NCI-H1436 treated with DMSO at 0.1 percent for 48 hours (cell line): ENCODE measurements around the gene NOX1.

Source experiments
- DNase-seq: peaks from one replicate; lab custom pipeline; 2025; lab: John Stamatoyannopoulos, UW

NOX1 gene

GRCh38 chrX:100874325-100874724 lies at the start of gene NOX1:
Gene NOX1 (minus strand): TSS chrX:100874359. CDS start chrX:100874139, 220 bp downstream.
- DNase-seq: no peak

DNA sequence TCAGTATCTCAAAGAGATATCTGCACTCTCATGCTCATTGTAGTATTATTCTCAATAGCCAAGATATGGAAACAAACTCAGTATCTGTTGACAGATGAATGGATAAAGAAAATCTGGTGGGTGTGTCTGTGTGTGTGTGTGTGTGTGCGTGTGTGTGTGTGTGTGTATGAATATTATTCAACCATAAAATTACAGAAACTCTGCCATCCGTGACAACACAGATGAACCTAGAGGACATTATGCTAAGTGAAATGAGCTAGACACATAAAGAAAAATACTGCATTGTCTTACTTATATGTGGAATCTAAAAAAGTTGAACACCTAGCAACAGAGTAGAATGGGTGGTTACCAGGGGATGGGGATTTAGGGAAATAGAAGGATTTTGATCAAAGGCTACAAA lies 41.4 kb upstream of the NOX1 start:
- DNase-seq: no peak

GRCh38 chrX:100913111-100913510 lies 39.0 kb upstream of the NOX1 start:
- no peak for DNase-seq

- DNase-seq: no peak
These were observed 37.6 kb upstream of the NOX1 start for GRCh38 chrX:100911731-100912130.

DNA sequence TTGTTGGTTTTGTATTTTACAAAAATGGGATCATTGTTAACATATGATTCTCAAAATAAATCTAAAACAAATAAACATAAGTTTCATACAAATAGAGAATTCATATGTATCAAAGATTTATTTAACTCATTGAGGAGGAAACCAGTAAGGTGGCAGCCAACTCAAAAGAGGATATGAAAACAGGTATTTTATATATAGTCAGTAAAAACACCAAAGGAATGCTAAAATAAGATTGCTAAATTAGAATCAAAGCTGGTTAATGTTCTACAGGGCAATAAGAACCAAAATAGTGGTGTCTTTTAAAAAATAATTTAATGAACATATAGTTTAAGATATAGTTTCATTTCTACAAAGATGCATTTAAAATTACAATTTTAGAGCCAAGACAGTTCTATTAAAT lies 31.5 kb upstream of the NOX1 start:
- no peak for DNase-seq

DNA sequence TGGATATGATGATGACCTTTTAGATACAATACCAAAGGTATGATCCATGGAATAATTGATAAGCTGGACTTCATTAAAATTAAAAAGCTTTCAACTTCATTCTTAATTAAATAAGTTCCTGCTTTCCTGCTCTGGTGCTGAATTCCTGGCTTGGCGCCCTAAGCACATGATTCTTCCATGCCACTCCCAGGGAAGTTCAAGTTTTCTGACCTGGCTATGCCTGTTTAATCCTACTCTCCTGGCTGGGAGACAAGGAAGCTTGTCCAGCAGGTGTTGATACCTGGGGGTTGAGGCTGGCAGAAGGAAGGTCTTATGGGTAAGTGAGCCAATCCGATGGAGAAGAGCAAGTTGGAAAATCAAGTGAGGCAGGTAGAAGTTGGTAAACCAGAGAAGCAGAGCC lies 30.3 kb upstream of the NOX1 start:
- DNase-seq: no peak

DNA sequence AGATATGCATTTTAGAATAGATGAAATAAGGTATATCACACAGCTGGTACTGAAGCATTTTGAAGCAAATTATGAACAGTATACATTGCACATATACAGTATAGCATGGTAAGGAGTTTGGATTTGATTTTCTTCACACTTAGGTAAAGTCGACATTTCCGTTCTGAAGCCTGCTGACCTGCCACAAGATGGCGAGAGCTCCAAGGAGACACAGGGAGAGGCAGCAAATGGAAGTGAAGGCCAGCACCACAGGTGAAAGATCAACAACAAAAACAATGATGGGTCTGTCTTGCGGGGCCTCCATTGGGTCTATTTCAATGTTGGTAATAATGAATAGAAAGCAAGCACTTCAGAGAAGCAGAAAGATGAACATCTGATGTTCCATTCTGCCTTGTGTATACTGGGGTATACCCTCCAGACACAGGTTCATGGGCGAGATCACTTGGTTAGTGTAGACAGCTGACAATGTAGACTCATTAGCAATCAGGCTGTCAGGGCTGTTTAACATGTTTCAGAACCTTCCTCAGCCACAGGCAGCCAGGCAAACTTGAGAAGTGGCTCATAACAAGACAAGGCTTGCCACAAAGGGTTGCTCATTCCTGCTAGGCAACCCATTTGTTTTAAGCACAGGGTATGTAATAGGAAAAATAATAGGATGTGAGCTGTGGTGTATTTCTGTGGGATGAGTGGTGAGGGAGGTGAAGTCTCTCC lies 21.4 kb upstream of the NOX1 start:
- DNase-seq: no peak

- no peak for DNase-seq
These were observed 9.5 kb upstream of the NOX1 start for GRCh38 chrX:100883654-100884053.

DNA sequence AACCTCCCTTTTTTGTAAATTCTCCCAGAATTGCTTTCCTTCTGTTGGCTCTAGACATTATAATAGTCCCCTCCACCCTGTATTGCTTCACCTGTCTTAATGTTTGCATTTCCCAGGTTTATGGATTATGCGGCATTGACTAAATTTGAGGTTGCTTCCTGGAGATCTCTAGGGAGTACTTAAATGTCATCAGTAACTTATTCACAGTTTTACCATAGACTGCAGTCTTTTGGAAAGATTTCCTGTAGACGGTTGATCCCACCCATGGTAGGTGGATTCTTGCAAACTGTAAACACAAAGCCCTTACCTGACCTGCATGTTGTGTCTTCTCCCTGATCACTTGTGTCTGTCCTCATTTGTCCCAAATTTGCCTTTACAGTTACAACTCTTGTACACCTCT lies 6.2 kb upstream of the NOX1 start:
- peak; percentile 32 for DNase-seq

DNA sequence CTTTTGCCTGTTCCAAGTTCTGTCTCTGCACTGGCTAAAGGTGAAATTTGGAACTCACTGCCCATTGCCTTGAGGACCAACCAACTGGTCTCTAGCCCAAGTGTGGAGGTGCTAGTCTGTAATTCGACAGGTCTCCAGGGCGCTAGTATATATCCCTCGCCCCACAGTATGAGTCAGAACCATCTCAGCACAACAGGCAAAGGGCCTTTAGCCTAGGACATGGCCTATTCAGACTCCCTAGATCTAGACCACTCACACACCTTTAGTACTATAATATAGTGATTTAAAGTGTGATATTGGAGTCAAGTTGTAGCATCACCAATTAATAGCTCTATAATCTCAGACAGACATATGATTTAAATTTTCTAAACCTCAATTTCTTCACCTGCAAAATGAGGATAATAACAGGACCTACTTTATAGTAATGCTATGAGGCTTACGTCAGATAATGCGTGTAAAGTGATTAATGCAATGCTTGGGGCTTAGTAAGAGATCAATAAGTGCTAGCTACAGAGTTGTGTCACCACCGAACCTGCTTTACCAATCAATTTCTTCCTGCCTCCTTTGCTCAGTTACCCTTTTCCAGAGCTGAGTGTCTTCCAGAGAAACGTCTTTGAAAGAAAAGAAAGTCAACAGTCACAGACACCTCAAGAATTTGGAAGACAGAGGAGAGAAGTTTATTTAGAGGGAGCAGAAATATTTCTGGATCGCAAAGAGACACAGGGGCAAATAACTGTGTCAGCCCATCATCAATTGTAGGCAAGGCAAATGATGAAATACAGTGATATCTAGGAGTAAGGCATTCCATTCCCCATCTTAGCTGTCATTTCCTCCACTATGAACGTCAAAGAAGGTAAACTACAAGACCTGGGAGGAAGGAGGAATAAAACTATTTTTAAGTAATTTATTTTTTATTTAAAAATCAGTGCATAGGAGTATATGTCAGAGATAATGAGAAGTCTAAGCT lies 2.3 kb downstream of the NOX1 start:
- no peak for DNase-seq

DNA sequence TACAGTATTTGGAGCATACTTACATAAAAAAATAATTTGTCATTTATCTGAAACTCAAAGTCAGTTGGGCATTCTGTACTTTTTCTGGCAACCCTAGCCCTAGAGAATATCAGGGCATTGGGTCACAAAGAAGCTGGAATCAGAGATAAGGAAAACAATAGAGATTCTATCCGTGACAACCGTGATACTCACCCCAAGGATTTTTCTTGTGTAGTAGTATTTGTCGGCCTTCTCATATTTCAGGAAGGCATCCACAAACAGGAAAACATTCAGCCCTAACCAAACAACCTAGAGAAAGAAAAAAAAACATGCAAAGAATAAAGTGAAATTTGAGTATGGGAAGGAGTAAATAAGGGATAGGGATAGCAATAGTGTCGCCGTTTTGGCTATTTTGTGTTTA lies 3.6 kb downstream of the NOX1 start:
- DNase-seq: no peak

DNA sequence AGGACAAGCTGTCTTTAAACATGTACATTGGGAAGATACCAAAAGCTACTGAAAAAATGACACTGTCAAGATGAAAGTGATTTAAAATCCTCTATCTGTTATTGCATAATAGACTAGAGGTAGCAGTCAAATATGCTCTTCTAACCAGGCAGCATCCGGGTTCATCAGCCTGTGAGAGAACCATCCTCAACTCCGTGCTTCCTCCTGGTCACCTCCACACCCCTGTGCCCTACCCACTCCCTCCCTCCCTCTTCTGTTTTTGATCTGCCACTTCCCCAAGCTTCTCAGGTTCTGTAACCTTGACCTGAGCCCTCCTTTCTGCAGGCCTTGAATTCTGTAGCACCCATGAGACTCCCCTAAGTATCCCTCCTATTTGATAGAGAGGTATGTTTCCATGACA lies 5.9 kb downstream of the NOX1 start:
- DNase-seq: no peak

DNA sequence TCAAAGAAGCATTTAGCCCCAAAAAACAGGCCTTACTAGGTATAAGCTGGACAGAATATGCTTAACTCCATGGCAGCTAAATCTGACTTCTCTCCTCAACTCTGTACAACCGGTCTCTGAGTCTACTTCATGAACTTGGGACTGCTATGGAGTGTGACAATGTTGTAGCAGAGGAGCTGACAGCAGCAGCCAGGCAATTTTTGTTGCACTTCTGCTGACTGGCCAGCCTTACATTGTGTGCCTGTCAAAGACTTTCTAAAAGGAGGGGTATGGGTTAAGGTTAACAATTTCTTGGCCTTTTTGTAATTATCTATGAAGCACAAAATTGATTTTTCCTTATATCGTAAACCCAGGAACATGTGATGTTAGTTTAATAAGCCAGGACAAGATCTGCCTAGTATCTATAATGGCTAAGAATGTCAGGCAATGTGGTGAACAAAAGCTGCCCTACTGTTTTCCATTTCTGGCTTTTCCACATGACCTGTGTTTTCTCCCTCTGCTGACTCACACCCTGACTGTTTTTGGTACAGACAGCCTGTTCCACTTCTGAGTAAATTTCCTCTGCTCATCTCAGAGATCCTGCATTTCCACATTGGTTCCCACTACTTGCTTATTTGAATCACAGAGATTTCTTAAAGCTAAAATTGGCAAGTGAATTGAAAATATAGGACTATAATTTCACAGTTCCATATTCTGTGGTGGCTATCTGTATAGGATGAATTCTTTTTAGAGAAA lies 9.3 kb downstream of the NOX1 start:
- DNase-seq: no peak

DNA sequence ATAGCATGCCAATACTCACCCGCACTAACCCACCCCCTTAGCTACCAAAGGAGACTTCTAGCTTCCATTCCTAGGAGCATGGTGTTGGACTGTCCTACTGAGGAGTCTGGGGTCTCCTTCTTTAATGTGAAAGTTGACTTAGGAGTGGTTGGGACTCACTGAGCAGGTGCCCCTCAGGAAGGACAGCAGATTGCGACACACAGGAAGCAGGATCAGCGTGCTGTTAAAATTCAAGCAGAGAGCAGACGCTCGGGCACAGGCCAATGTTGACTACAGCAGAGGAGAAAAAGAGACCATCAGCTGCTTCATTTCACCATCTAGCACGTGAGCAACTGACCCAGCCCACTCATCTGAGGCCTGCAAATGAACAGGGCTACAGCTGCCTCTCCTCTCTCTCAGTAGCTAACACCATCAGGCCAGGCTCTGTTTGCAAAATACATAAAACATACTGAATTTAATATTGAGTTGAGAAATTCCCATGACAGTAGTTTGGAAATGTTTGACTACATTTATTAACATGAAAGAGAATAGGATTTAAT lies 10.8 kb downstream of the NOX1 start:
- no peak for DNase-seq

DNA sequence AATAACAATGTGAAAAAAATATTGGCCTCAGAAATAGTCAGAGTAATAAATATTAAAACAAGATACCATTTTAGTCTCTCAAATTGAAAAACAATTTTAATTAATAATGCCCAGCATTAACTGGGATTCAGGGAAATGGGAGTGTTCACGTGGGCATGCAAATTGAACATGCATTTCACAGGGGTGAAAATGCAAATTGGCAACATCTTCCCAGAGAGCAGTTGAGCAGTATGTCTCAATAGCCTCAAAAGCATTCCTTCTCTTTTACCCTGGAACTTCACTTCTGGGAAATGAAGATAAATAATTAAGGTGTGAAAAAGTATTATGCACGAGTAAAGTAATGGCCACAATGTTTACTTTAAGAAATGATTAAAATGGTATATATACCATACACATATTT lies 21.3 kb downstream of the NOX1 start:
- DNase-seq: no peak

DNA sequence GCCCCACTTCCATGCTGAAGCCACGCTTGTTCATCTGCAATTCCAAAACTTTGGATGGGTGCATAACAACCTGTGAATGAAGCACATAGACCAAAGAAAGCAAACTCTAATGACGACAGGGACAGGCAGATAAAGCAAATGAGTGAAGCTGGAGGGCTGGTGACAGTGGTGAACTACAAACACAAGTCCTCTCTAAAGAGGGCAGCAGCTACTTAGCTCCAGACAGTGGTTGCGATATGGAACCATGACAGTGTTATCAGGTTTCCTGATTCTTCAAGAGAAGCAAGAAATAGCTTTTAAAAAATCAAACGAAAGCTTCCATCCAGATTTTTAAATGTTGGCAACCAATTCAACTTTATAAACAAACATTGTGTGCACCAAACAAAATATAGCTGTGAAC lies 23.8 kb downstream of the NOX1 start:
- no peak for DNase-seq

DNA sequence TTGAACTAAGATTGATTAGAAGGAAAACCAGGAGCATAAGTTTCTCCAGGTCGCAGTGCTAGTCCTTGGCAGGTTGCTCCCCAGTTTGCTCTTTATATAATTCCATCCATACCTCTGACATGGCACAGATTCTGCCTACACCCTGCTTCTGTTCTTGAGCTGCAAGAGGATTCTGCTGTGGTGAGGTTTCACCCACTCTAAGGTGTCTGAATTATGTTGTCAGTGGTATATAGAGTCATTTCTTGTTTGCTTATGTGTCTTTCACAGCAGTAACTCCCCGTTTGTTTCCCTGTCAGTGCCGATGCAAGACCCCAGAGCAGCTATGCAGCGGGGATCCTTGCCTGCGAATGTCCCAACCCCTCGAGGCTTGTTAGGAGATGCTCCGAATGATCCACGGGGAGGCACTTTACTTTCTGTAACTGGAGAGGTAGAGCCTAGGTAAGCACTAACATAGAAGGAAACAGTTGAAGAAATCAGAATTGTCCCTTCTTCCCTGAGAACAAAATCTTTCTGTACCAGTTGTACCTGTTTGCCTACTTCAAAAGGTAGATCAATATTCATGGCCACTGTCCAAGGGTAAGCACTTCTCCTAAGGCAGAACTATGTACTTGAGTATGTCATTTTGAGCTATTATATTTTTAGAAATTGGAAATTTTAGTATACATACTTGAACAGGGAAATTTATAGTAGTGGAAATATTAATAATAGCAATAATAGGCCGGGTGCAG lies 42.8 kb downstream of the NOX1 start:
- no peak for DNase-seq

GRCh38 chrX:100830547-100830946 lies 43.6 kb downstream of the NOX1 start:
- DNase-seq: no peak

- DNase-seq: no peak
These were observed 44.0 kb downstream of the NOX1 start for GRCh38 chrX:100830143-100830542.

- no peak for DNase-seq
These were observed 44.4 kb downstream of the NOX1 start for GRCh38 chrX:100829730-100830129.

DNA sequence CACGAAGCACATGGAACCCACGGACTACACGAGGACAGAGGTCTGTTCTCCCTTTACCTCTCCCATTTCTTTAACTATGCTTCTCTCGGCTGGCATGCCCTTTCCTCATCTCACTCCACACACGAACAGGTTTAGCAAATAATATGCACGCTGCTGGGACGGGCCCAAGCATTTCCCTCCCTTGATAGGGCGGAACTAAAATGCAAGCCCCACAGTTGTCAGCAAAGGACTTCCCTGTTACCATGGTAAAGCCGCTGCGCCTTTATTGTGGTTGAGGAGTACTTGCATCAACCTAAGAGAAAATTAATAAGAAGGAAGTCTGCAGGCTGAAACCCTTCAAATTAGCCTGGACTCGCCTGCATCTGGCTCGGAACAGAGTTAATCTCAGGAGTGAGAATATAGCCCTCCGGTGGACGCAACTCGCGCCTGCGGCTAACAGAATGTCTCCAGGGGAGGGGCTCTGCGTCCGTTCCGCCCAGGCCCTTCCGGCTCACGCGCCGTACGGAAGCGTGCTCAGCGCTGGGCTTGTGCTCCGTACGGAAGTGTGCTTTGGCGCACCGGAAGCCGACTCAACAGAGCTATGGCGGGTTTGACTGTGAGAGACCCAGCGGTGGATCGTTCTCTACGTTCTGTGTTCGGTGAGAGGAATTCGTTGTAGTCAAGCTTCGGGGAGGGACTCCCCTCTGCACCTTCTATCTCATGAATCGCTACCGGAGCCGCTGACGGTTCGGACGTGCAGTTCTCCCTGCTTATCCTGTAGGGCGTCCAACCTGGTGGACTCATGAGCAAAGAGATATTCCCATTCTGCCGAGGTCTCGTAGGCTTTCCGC lies 54.1 kb downstream of the NOX1 start, which contains the start of gene CSTF2:
TSS of gene CSTF2 (plus strand) at position 555 of the 830 bp plus-strand sequence. CDS start at position 581, 26 bp downstream.
- DNase-seq: peak; percentile 64
